ENCODE measurements around the gene THOC5.
"Not testable (repeated sequence)": the region's sequence is repeated elsewhere in the genome, so short reads cannot be mapped to it uniquely, and the experiment has no call there.

THOC5 gene

GRCh38 chr22:29553351-29554224, at the start of gene THOC5:
TSS of gene THOC5 (minus strand) at chr22:29553757. CDS start at chr22:29549147, 4,610 bp downstream.
- peak within 1 kb of the TSS; percentile 72 for H3K4me3 ChIP-seq (ENCODE audit: low read depth, low read length)
- DNase-seq (ENCODE audit: low read depth) = peak; percentile 84

DNA sequence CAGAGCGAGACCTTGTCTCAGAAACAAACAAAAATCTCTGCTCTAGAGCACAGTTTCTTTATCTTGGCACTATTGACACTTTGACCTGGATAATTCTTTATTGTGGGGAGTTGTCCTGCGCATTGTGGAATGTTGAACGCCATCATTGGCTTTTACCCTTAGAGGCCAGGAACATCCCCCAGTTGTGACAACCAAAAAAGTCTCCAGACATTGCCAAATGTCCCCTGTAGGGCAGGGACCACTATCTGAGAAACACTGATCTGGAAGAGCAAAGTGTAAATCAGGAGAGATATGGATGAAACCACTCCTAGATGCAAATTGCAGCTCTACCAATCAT, 45.1 kb upstream of the THOC5 start:
- no peak for DNase-seq (ENCODE audit: low read depth)

DNA sequence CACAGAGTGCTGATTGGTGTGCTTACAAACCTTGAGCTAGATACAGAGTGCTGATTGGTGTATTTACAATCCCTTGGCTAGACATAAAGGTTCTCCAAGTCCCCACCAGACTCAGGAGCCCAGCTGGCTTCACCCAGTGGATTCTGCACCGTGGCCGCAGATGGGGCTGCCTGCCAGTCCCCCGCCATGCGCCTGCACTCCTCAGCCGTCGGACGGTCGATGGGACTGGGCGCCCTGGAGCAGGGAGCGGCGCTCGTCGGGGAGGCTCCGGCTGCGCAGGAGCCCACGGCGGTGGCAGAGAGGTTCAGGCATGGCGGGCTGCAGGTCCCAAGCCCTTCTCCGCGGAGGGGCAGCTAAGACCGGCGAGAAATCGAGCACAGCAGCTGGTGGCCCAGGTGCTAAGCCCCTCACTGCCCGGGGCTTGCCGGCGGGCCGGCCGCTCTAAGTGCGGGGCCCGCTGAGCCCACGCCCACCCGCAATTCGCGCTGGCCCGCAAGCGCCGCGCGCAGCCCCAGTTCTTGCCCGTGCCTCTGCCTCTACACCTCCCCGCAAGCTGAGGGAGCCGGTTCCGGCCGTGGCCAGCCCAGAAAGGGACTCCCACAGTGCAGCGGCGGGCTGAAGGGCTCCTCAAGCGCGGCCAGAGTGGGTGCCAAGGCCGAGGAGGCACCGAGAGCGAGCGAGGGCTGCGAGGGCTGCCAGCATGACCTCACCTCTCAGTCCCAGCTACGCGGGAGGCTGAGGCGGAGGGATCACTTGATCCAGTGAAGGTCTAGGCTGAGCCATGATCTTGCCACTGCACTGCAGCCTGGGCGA, 44.5 kb upstream of the THOC5 start:
- not testable (repeated sequence) for H3K4me3 ChIP-seq (ENCODE audit: low read depth, low read length)

More for the DNA sequence above, 45.1 kb upstream of the THOC5 start:
- H3K4me3 ChIP-seq (ENCODE audit: low read depth, low read length) = no peak overlapping the region

GRCh38 chr22:29596408-29596807, 42.9 kb upstream of the THOC5 start:
- DNase-seq (ENCODE audit: low read depth) = no peak
- H3K4me3 ChIP-seq (ENCODE audit: low read depth, low read length) = no peak overlapping the region

More for the DNA sequence above, 44.5 kb upstream of the THOC5 start:
- not testable (repeated sequence) for DNase-seq (ENCODE audit: low read depth)

DNA sequence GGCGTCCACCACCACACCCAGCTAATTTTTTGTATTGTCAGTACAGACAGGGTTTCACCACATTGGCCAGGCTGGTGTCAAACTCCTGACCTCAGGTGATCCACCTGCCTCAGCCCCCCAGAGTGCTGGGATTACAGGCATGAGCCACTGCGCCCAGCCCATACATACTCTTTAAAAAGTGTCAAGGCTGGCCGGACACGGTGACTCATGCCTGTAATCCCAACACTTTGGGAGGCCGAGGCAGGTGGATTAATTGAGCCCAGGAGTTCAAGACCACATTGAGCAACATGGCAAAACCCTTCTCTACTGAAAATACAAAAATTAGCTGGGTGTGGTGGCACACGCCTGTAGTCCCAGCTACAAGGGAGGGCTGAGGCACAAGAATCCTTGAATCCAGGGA, 40.9 kb upstream of the THOC5 start:
- H3K4me3 ChIP-seq (ENCODE audit: low read depth, low read length); DNase-seq (ENCODE audit: low read depth): not testable (repeated sequence)

DNA sequence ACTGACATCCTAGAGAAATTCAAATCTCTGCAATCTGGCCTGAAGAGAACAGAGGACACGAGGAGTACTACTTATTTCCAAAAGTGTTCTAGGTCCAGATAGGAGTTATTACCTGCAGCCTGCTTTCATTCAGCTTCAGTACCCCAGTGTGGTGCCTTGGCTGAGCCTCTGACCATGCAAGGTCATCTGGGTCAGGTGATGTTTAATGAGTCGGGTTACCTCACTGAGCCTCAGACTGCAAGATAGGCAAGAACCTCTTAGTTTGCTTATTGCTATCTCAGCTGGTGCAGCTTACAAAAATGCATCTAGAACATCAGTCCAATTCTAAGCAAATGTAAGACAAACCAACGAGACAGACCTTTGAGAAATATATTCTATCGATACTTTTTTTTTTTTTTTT, 40.4 kb upstream of the THOC5 start:
- H3K4me3 ChIP-seq (ENCODE audit: low read depth, low read length) = no peak overlapping the region
- DNase-seq (ENCODE audit: low read depth) = no peak

DNA sequence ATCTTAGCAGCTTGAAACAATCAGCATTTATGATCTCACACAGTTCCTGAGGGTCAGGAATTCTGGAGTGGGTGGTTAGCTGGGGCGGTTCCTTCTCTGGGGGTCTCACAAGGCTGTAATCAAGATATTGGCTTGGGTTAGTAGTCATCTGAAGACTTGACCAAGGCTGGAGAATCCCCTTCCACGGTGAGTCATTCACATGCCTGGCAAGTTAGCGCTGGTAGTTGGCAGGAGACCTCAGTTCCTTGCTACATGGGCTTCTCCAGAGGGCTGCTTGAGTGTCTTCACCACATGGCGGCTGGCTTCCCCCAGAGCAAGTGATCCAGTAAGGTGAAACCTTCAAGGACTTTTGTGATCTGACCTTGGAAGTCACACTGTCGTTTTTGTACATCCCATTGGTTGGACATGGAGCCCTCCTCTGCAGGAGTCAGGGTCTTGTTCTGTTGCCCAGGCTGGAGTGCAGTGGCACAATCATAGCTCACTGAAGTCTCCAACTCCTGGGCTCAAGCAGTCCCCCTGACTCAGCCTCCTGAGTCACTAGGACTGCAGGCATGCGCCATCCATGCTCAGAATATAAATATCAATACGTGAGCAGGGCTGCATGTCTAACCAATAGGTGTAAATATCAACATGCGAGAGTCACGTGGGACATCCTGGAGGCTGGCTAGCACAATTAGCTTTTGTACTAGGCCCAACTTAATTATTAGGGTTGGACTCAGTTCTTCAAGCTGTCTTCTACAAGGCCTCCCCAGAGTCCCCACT, 34.6 kb upstream of the THOC5 start:
- DNase-seq (ENCODE audit: low read depth) = peak; percentile 78
- no peak overlapping the region for H3K4me3 ChIP-seq (ENCODE audit: low read depth, low read length)

- DNase-seq (ENCODE audit: low read depth); H3K4me3 ChIP-seq (ENCODE audit: low read depth, low read length): not testable (repeated sequence)
Observed at GRCh38 chr22:29586193-29586705, 32.7 kb upstream of the THOC5 start.

DNA sequence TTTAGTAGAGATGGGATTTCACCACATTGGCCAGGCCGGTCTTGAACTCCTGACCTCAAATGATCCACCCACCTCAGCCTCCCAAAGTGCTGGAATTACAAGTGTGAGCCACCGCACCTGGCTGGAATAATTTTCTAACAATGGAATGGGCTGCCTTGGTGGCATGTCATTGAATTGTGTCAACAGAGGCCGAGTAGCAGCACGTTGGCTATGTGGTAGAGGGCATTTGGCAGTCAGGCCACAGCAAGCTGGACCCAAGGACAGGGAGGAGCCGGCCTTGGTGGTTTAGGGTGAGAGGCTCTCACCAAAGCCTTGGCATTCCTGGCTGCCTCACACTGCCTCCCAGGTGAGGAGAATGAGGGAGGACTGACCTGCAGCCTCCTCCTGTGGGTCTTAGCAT, 31.4 kb upstream of the THOC5 start:
- DNase-seq (ENCODE audit: low read depth) = no peak
- H3K4me3 ChIP-seq (ENCODE audit: low read depth, low read length) = no peak overlapping the region

GRCh38 chr22:29581799-29582198, 28.2 kb upstream of the THOC5 start:
- H3K4me3 ChIP-seq (ENCODE audit: low read depth, low read length) = no peak overlapping the region
- no peak for DNase-seq (ENCODE audit: low read depth)

DNA sequence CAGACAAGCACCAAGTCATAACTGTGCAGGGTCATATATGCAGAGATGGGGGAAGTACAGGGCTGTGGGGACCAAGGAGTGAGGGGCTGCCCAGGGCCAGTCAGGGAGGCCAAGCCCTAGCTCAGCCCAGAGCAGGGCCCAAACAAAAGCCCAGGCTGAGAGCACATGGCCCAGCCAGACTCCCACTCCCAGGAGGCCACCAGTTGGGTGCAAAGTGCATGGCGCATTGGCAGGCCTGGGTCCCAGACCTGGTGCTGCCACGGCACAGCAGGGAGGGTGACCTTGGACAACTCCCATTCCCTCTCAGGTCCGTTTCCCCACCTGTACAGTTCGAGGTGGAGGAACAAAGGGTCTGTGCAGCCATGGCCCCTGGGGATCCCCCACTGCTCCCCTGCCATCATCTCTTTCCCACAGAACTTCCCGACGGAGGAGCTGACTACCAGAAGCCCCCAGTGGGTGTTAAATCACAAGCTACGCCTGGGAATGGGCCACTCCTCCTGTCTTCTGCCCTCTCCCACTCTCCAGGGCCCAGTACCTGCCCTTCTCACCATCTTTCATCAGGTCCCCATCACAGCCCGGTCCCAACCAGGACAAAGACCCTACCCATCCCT, 26.7 kb upstream of the THOC5 start:
- DNase-seq (ENCODE audit: low read depth) = no peak

DNA sequence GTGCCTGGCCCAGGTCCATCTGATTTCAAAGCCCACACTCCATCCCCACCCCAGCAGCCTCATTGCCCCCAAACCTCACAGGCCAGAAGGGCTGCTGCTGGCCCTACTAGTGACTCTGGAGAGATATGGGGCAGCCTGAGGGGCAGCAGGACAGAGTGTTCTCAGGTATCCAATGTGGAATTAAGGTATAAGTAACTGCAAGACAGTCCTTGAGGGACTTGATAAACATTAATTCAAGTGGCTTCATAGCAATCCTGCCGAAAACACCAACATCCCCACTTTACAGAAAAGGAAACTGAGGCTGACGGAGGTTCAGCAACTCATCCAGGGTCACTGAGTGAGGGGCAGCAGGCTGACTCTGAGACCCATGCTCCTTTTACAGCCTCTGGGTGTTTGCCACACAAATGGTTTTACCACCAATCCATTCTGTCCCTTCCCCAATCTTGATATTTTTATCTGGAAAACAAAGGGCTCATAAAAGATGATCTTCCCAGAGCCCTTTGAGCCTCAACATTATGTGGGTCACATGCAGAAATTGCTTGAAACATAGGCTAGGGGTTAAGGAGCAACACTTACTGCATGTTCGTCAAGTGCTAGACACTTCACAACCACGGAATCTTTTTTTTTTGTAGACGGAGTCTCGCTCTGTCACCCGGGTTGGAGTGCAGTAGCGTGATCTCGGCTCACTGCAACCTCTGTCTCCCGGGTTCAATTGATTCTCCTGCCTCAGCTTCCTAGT, 25.1 kb upstream of the THOC5 start:
- H3K4me3 ChIP-seq (ENCODE audit: low read depth, low read length) = no peak overlapping the region
- DNase-seq (ENCODE audit: low read depth) = no peak

More for the DNA sequence above, 26.7 kb upstream of the THOC5 start:
- H3K4me3 ChIP-seq (ENCODE audit: low read depth, low read length) = peak overlapping the region; percentile 66

GRCh38 chr22:29574762-29575450, 21.3 kb upstream of the THOC5 start:
- no peak for DNase-seq (ENCODE audit: low read depth)
- H3K4me3 ChIP-seq (ENCODE audit: low read depth, low read length) = no peak overlapping the region

- no peak for DNase-seq (ENCODE audit: low read depth)
- no peak overlapping the region for H3K4me3 ChIP-seq (ENCODE audit: low read depth, low read length)
Observed at GRCh38 chr22:29570912-29571549, 17.5 kb upstream of the THOC5 start.

DNA sequence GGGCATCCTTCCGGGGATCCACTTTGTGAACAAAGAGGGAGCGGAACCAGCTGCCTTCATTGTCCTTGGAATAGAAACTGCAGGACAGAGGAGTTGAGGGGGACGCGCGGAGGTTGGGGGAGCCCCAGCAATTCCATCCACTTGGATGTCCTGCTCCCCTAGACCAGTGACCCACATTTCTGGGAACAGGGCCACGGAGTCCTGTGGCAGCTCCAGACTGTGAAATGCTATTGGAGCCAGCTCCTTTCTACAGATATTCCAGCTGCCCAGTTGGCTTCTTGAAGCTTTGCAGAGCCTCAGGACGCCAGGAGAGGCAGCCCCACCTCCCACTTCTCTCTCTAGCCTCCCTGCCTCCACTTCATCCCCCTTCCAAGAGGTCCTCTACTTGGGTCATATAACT, 16.9 kb upstream of the THOC5 start:
- no peak overlapping the region for H3K4me3 ChIP-seq (ENCODE audit: low read depth, low read length)
- no peak for DNase-seq (ENCODE audit: low read depth)

GRCh38 chr22:29569011-29569678, 15.6 kb upstream of the THOC5 start:
- H3K4me3 ChIP-seq (ENCODE audit: low read depth, low read length) = no peak overlapping the region
- no peak for DNase-seq (ENCODE audit: low read depth)

DNA sequence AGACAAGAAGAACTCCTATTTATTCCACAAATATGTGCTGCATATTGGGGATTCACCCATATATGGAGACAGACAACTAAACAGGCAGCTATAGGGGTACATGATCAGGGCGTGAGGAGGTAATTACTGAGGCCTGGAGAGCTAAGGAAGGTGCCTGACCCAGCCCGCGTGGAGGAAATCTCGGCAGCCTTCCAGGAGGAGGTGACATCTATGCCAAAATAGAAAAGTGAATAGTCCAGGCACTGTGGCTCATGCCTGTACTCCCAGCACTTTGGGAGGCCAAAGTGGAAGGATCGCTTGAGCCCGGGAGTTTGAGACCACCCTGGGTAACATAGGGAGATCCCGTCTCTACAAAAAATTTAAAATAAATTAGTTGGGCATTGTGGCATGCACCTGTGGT, 13.8 kb upstream of the THOC5 start:
- H3K4me3 ChIP-seq (ENCODE audit: low read depth, low read length) = no peak overlapping the region
- DNase-seq (ENCODE audit: low read depth) = no peak

All from skeletal muscle cell (primary cell).